Gastrocnemius medialis (tissue), 4 donors: ENCODE measurements around the gene APAF1.

Source experiments
- POLR2A ChIP-seq, 2 donors: fragments of 450-650 bp; IDR thresholded peaks; one replicate each; pipeline ENCODE4 v1.6.1; 2017; ENCODE audit warnings: antibody characterized with exemption in 2 of 2, mild to moderate bottlenecking in 2 of 2, moderate library complexity in 2 of 2
- TF ChIP-seq, protein P1 (sequence below), 5 experiments: fragments of 450-650 bp in 3 of 5; fragments of 200-600 bp in 2 of 5; sonication (generic) in 2 of 5; IDR thresholded peaks in 4 of 5; conservative IDR thresholded peaks in 1 of 5; 1 replicate in 4 of 5; 2 replicates in 1 of 5; pipeline ENCODE4 v1.5.1; 2016 to 2019; ENCODE audit warnings: antibody characterized with exemption in 5 of 5, mild to moderate bottlenecking in 3 of 5, moderate library complexity in 3 of 5

DNA sequence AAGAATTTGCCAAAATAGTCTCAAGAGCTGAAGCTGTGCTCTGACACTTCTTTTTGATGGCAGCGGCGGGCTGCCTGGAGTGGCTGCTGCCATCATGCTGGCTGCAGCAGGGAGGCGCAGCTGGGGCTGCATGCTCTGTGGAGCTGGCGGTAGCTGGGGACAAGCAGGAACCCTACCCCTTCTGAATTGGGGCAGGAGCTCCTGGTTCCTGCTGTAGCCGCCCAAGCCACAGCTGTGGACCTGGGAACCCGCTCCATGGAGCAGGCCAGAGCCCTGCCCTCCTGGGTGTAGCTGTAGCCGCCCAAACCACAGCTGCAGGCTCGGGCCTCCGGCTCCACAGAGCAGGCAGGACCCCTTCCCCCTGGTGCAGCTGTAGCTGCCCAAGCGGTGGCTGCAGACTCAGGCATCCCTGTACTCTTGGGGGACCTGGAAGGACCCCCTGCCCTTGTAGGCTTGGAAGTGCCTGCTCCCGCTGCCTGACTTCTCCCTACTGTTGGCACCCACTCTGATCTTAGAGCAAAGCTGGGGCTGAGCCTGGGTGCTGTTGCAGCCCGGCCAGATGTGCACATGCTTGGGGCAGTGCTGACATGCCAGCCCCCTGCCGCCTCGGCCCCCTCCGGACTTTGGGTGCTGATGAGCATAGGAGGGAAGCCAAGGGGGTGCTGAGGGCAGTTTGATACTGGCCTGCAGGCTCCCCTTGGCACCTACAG lies 33.3 kb downstream of the APAF1 start:
- TF ChIP-seq, protein P1, sequence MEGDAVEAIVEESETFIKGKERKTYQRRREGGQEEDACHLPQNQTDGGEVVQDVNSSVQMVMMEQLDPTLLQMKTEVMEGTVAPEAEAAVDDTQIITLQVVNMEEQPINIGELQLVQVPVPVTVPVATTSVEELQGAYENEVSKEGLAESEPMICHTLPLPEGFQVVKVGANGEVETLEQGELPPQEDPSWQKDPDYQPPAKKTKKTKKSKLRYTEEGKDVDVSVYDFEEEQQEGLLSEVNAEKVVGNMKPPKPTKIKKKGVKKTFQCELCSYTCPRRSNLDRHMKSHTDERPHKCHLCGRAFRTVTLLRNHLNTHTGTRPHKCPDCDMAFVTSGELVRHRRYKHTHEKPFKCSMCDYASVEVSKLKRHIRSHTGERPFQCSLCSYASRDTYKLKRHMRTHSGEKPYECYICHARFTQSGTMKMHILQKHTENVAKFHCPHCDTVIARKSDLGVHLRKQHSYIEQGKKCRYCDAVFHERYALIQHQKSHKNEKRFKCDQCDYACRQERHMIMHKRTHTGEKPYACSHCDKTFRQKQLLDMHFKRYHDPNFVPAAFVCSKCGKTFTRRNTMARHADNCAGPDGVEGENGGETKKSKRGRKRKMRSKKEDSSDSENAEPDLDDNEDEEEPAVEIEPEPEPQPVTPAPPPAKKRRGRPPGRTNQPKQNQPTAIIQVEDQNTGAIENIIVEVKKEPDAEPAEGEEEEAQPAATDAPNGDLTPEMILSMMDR (IDR thresholded peaks at IDR 0.05 in 4 of 5, conservative IDR thresholded peaks at IDR 0.05 in 1 of 5): no peak
- no peak for TF ChIP-seq POLR2A (IDR thresholded peaks at IDR 0.05)
